ENCODE data around the gene TUT1.
A peak's percentile ranks its signal among the peaks of the same experiment; 100 is the strongest.

The TUT1 gene

GRCh38 chr11:62542750-62543567 lies 48.4 kb downstream of the TUT1 start:
- DNase-seq (ENCODE audit: low read depth in 2 of 3, low spot score in 2 of 3) = peak in 1 of 3 experiments; percentile 49

DNA sequence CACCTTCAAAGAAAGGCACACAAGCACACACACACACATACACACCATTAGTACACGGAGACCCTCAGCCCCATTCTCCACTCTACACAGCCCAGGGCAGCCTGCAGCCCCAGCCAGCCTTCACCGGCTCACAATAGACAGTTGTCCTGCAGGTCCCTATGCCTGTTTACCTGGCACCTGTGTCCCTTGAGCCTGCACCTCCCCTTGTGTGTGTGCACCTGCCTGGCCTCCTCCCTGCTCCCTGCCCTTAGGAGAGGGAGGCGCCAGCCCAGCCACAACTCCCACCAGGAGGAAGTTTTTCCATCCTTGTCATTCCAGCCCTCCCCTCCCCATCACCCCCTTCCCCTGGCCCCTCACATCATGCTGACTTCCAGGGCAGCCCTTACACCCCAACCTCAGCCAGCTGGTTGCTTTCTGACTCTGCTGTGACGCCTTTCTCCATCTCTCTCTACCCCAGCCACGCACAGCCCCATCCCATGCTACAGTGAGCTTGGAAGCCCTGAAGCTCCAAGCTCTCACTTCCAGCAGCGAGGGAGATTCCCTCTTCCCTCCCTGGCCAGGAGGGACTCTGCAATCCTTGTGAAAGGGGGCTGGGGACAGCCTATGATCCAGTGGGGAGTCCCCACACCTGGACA lies 49.1 kb downstream of the TUT1 start:
- DNase-seq (ENCODE audit: low read depth in 2 of 3, low spot score in 2 of 3) = no peak

GRCh38 chr11:62540804-62541701 lies 50.3 kb downstream of the TUT1 start:
- peak in 1 of 3 experiments; percentile 12 for DNase-seq (ENCODE audit: low read depth in 2 of 3, low spot score in 2 of 3)

- DNase-seq (ENCODE audit: low read depth in 2 of 3, low spot score in 2 of 3) = peak in 1 of 3 experiments; percentile 40
Measured at GRCh38 chr11:62539238-62539925, 51.9 kb downstream of the TUT1 start.

DNA sequence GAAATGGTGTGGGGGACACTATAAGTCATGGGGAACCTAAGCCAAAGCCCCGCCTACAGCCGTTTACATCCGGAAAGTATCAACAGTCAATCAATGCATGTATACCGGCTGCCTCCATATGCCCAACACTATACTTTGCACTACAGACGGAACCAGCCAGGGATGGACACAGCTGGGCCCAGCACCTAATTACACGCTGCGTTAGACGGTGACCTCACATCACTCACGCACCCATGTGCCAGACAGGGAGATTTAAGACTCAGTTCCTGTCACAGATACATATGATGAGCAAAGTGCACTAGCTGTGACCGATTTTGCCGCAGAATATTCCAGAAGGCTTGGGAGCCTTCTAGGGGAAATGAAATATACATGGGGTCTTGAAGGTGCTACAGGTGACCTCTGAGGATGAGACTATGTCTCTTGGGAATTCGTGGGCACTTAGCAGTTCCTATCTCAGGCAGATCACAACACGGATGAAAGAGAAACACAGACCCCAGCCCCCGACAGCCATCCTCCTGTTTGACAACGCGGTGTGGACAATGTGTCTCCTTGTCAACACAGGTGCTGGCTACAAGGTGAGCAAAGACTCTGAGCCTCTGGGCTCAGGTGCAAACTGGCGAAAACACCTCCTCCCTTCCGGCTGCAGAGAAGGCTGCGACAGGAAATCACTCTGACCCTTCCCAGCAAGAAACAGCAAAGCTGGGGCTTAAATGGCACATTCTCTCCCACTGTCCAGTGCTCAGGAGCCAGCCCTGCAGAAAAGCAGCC lies 52.7 kb downstream of the TUT1 start:
- no peak for DNase-seq (ENCODE audit: low read depth in 2 of 3, low spot score in 2 of 3)

DNA sequence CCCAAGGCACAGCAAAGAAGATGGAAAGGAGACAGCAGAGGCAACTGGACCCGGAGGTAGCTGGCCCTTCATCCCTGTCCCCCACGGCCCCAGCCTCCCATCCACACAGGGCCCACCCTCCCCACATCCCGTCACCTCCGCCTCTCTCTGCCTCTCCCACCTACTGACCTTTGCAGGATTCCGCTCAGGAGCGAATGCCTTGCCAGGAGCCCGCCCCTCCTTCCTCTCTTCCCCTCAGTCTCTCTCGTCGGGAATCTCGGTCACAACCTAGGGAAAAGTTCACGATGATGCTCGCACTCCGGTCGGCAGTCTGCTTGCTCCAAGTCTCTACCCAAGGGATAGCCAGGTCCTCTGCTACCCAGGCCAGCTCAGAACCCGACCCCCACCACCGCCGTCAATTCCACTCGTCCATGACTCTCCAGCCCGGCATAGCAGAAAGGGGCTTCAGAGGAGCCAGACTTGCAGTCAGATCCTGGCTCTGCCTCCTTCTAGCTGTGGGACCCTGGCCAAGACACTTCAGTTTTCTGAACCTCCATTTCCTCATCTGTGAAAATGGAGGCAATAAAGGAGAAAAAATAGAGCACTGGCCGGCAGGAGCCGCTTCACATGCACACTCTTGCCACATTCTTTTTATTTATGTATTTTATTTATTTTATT lies 54.9 kb downstream of the TUT1 start:
- DNase-seq (ENCODE audit: low read depth in 2 of 3, low spot score in 2 of 3) = no peak

DNA sequence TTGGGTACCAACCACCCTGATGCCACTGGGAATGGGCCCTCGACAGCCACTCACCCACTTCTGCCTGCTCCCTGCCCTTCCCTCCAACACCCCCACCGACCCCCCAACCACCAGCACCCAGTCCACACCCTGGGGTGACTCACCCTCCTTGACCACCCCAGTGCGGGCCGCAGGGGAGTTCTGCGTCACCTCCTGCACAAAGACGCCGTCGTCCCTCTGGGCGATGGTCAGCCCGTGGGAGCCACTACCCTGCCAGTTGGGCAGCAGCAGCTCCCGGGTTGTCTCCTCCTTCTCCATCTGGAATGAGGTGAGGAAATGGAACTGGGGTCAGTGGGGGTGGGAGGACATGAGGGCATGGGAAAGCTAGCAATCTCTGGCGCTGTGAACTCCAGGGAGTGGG lies 55.5 kb downstream of the TUT1 start:
- DNase-seq (ENCODE audit: low read depth in 2 of 3, low spot score in 2 of 3) = no peak

DNA sequence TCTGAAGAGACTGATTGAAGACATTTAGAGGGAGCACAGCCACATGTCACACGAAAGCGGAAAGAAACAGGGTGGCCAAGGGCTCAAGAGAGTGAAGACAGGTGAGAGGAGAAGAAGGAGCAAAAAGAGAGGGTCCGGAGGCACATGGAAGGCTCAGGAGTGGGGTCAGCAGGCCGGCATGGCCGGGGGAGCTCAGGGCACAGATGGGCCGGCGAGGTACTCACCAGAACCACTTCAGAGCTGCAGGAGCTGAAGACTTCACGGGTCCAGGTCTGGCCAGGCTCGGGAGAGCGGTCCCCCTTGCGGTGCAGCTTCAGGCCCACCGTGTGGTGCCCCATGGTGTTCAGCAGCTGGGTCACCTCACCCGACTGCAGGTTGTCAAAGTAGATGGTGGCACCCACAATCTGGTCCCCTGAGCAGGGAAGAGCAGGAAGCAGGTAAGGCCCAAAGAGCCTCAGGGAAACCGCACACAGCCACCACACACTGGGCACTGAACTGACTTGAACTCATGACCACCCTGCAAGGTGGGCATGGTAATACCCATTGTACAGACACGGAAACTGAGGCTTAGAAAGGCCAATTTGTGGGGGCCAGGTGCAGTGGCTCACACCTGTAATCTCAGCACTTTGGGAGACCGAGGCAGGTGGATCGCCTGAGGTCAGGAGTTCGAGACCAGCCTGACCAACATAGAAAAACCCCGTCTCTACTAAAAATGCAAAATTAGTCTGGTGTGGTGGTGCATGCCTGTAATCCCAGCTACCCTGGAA lies 56.4 kb downstream of the TUT1 start:
- no peak for DNase-seq (ENCODE audit: low read depth in 2 of 3, low spot score in 2 of 3)

GRCh38 chr11:62532096-62532495 lies 59.2 kb downstream of the TUT1 start:
- DNase-seq (ENCODE audit: low read depth in 2 of 3, low spot score in 2 of 3) = no peak

Measured in activated CD8-positive, alpha-beta memory T cell treated with anti-CD3 and anti-CD28 coated beads for 48 hours (primary cell).